Loucy (cell line): ENCODE measurements around the gene C11orf52.

ENCODE experiments used
- H2AFZ ChIP-seq: fragments of 200-600 bp; sonication (generic); 2 replicates; pipeline ENCODE4 v1.6.0; 2016; ENCODE audit warnings: antibody characterized with exemption, mild to moderate bottlenecking, low read length, moderate library complexity
- H3F3A ChIP-seq: fragments of 200-600 bp; 2 replicates; pipeline ENCODE4 v1.6.0; 2016; ENCODE audit warnings: antibody characterized with exemption, low read depth, mild to moderate bottlenecking
- H3K27me3 ChIP-seq: fragments of 200-600 bp; sonication (generic); 2 replicates; pipeline ENCODE4 v1.6.1; 2014; ENCODE audit warnings: low read length, mild to moderate bottlenecking; ENCODE audit not compliant: insufficient read depth, poor library complexity, severe bottlenecking
- H3K36me3 ChIP-seq: fragments of 200-600 bp; sonication (generic); 2 replicates; pipeline ENCODE4 v1.6.1; 2016; ENCODE audit warnings: low read length; ENCODE audit not compliant: insufficient read depth
- H3K4me1 ChIP-seq: fragments of 200-600 bp; sonication (generic); 2 replicates; pipeline ENCODE4 v1.5.1; 2014; ENCODE audit warnings: low read length, mild to moderate bottlenecking; ENCODE audit not compliant: insufficient read depth, poor library complexity, severe bottlenecking
- H3K4me2 ChIP-seq: fragments of 200-600 bp; sonication (generic); 2 replicates; pipeline ENCODE4 v1.6.0; 2014; ENCODE audit warnings: antibody characterized with exemption, low read length, low read depth, mild to moderate bottlenecking; ENCODE audit not compliant: poor library complexity, severe bottlenecking
- H3K4me3 ChIP-seq: fragments of 200-600 bp; sonication (generic); 2 replicates; pipeline ENCODE4 v1.5.1; 2014; ENCODE audit warnings: low read length, mild to moderate bottlenecking, mixed read lengths; ENCODE audit not compliant: poor library complexity, severe bottlenecking
- H3K79me2 ChIP-seq: fragments of 200-600 bp; sonication (generic); 2 replicates; pipeline ENCODE4 v1.6.1; 2014; ENCODE audit warnings: low read length; ENCODE audit not compliant: insufficient read depth
- H3K9ac ChIP-seq: fragments of 200-600 bp; sonication (generic); 2 replicates; pipeline ENCODE4 v1.6.0; 2014; ENCODE audit warnings: mild to moderate bottlenecking, low read depth, low read length, moderate library complexity; ENCODE audit not compliant: poor library complexity, severe bottlenecking
- H3K9me2 ChIP-seq: fragments of 200-600 bp; sonication (generic); replicated peaks from 2 replicates; pipeline ENCODE4 v1.6.1; 2016; ENCODE audit warnings: low read depth, low read length, mixed read lengths
- H3K9me3 ChIP-seq: fragments of 200-600 bp; sonication (generic); 2 replicates; pipeline ENCODE4 v1.6.1; 2014; ENCODE audit warnings: mild to moderate bottlenecking, antibody characterized with exemption, low read length, low read depth; ENCODE audit not compliant: insufficient read depth
- H4K20me1 ChIP-seq: fragments of 200-600 bp; sonication (generic); 2 replicates; pipeline ENCODE4 v1.6.0; 2014; ENCODE audit warnings: antibody characterized with exemption, low read length, mild to moderate bottlenecking; ENCODE audit not compliant: insufficient read depth, poor library complexity, severe bottlenecking
- EZH2phosphoT487 ChIP-seq: fragments of 200-600 bp; IDR thresholded peaks from 2 replicates; pipeline ENCODE4 v1.6.1; 2018; ENCODE audit warnings: antibody characterized with exemption, mild to moderate bottlenecking, moderate library complexity, borderline replicate concordance
- TF ChIP-seq, protein P1 (sequence below): fragments of 200-600 bp; sonication (generic); conservative IDR thresholded peaks from 2 replicates; pipeline ENCODE4 v1.5.1; 2014; ENCODE audit warnings: mild to moderate bottlenecking, antibody characterized with exemption, low read length

The C11orf52 gene

GRCh38 chr11:111886032-111886431 is 32.7 kb upstream of the C11orf52 start:
- Histone ChIP-seq H3K4me2 (no peak overlapping the region), H3F3A (no peaks in the 10 kb centered on the region), H3K4me1 (no peaks in the 10 kb centered on the region), H3K9ac (no peak overlapping the region), H3K4me3 (no peak overlapping the region), H3K79me2 (no peaks in the 10 kb centered on the region), H3K36me3 (no peaks in the 10 kb centered on the region), H3K27me3 (no peaks in the 10 kb centered on the region), H3K9me2 (no peaks in the 10 kb centered on the region), H2AFZ (no peak overlapping the region), H3K9me3 (no peaks in the 10 kb centered on the region), H4K20me1 (no peaks in the 10 kb centered on the region)
- TF ChIP-seq, protein P1, sequence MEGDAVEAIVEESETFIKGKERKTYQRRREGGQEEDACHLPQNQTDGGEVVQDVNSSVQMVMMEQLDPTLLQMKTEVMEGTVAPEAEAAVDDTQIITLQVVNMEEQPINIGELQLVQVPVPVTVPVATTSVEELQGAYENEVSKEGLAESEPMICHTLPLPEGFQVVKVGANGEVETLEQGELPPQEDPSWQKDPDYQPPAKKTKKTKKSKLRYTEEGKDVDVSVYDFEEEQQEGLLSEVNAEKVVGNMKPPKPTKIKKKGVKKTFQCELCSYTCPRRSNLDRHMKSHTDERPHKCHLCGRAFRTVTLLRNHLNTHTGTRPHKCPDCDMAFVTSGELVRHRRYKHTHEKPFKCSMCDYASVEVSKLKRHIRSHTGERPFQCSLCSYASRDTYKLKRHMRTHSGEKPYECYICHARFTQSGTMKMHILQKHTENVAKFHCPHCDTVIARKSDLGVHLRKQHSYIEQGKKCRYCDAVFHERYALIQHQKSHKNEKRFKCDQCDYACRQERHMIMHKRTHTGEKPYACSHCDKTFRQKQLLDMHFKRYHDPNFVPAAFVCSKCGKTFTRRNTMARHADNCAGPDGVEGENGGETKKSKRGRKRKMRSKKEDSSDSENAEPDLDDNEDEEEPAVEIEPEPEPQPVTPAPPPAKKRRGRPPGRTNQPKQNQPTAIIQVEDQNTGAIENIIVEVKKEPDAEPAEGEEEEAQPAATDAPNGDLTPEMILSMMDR, result no peak
- TF ChIP-seq EZH2phosphoT487, result no peak

- no peak overlapping the region for H3K4me3 ChIP-seq
- no peaks in the 10 kb centered on the region for H3K79me2 ChIP-seq
- no peaks in the 10 kb centered on the region for H3K9me2 ChIP-seq
- H4K20me1 ChIP-seq, result no peaks in the 10 kb centered on the region
- no peaks in the 10 kb centered on the region for H3K27me3 ChIP-seq
- H3K9ac ChIP-seq, result no peak overlapping the region
- no peaks in the 10 kb centered on the region for H3K9me3 ChIP-seq
- H3K36me3 ChIP-seq, result no peaks in the 10 kb centered on the region
- no peak overlapping the region for H2AFZ ChIP-seq
- no peaks in the 10 kb centered on the region for H3K4me1 ChIP-seq
- H3F3A ChIP-seq, result no peaks in the 10 kb centered on the region
- H3K4me2 ChIP-seq, result no peak overlapping the region
- TF ChIP-seq EZH2phosphoT487, result no peak
- TF ChIP-seq, protein P1, result no peak
Measured at GRCh38 chr11:111886844-111887243, 31.9 kb upstream of the C11orf52 start.

- Histone ChIP-seq H3K4me2 (no peak overlapping the region), H2AFZ (no peak overlapping the region), H4K20me1 (no peaks in the 10 kb centered on the region), H3K79me2 (no peaks in the 10 kb centered on the region), H3K4me1 (no peaks in the 10 kb centered on the region), H3K4me3 (no peak overlapping the region), H3K27me3 (no peaks in the 10 kb centered on the region), H3K9ac (no peak overlapping the region), H3K9me2 (no peaks in the 10 kb centered on the region), H3F3A (no peaks in the 10 kb centered on the region), H3K36me3 (no peaks in the 10 kb centered on the region), H3K9me3 (no peaks in the 10 kb centered on the region)
- TF ChIP-seq EZH2phosphoT487, result no peak
- TF ChIP-seq, protein P1, result no peak
Measured at GRCh38 chr11:111905411-111905810, 13.3 kb upstream of the C11orf52 start.
